HG02798 (cell line): ENCODE results near the gene NAA11.
A peak's percentile ranks its signal among the peaks of the same experiment; 100 is the strongest.

ENCODE experiments used
- ATAC-seq: cut with Tn5 transposase; IDR thresholded peaks from one replicate; pipeline ENCODE4 v1.9.1; 2021; ENCODE audit warnings: mild to moderate bottlenecking; ENCODE audit not compliant: unreplicated experiment, poor library complexity

Gene NAA11

DNA sequence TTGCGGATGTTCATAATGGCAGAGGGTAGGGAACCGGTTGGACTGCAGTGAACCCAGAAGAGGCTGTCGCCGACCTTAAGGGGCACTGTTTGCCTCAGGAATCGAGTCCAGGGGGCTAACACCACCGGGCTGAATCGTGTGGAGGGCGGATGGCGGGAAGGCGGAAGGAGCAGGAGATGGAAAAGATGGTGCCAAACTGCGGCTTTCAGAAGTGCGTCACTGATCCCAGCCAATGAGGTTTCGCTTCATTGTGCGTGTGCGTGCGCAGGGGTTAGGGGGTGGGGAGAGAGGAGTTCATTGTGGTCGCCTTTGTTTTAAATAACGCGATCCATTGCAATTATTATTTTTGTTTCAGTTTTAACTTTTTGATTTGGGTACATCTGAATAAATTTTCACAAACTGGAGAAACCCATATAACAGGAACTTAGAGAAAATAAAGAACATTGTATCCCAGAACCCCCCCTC lies at the start of gene NAA11:
Gene NAA11, minus strand, starts transcription at position 198 of the 465 bp plus-strand sequence. Its CDS starts 184 bp downstream, at position 14.
- no peak for ATAC-seq

DNA sequence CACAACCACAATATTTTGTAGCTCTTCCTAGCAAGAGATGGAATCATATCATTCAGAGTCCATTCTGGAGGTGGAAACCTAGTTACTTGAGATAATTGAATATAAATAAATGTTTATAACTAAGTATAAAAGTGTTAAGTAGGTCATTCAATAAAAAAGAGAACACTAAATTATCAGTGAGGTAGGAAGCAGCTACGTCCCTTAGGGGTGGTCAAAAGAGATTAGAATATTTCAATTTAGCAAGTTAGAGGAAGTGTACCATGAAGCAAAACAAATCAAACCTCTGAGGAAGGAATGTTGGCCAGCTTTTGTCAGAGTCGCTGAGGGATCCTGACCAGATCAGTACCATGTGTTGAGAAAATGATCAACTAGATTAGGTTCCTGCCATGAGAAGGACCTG lies 44.2 kb upstream of the NAA11 start:
- ATAC-seq, result no peak

DNA sequence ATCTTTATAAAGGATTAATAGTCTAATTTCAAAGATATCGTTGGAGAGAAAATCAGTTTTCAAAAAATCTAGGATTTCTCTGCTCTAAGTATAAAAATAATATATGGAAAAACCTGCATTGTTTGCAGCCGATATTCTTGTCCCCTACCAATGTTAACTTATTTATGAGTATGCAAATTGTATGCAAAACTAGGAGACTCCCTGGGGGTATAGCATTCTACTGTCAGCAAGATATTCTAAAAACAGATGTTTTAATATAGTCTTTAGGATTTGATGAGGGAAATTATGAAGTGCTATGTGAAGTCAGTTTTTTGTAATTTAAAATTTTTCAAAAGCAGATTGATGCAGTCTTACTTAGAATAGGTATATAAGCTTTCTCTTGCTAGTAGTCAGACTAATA lies 41.2 kb upstream of the NAA11 start:
- ATAC-seq, result no peak

DNA sequence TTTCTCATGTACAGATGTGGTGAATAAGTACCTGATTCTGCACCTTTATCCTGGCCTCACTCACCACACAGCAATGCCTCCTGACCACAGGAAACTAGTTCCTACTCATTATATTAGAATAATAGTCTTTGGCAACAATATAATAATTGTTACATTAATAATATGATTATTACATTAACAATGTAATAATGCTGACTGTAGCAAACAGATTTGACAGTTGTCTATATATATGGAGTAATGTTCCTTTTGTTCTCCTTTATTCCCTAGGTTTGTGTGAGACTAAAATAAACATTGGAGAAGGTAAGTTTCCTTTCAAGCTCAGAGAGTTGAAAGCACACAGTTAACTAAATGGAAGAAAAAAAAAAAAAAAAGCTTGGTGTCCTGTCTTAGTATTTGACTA lies 40.6 kb upstream of the NAA11 start:
- no peak for ATAC-seq

DNA sequence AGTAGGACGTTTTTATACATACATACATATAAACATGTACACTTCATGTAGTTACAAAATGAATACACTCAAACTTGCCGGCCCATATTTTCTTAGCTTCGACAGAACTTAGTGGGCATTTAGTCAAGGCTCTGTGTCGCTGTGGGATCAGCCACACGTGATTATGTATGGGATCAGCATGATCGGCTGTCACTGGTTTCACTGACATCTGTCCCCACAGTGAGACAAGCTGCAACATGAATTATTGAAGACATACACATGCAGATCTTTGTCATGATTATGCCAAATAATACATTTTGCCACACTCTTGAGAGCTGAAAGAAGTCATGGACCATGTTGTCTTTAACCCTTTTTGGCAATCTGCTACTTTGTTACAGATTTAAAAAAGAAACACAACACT lies 38.2 kb upstream of the NAA11 start:
- ATAC-seq, result no peak

DNA sequence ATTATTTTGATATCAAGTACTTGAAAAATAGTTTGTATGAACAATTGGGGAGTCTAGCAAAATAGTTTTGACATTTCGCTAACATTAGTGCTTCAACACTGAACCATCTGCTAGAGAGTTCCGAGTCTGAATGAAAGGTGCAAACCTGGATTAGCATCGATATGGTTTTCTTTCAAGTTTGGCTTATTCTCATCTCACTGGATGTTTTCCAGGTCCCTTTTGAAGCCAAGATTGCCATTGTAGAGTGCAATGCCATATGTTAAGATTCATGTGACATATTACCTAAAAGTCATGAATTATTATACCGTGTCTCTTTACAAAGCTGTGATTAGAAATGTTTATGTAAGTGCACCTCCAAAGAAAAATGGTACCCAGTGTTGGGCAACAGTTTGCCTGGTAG lies 36.8 kb upstream of the NAA11 start:
- ATAC-seq, result no peak

DNA sequence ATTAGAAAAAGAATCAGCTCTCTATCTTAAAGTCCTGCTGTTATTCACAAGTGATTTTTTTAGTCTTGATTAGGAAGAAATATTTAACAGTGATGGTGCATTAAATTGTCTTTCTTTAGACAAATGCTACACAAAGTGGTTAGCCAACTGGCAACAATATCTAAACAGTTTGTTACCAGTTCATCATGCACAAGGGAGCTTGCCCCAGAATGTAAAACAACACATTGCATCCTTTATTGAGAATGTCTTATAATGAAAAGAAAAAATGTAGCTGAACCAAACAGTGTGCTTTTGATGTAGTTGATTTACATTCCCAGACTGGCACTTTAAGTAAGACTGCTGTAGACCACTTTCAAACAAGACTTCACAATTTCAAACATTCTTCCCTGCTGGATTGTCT lies 34.1 kb upstream of the NAA11 start:
- ATAC-seq, result no peak

DNA sequence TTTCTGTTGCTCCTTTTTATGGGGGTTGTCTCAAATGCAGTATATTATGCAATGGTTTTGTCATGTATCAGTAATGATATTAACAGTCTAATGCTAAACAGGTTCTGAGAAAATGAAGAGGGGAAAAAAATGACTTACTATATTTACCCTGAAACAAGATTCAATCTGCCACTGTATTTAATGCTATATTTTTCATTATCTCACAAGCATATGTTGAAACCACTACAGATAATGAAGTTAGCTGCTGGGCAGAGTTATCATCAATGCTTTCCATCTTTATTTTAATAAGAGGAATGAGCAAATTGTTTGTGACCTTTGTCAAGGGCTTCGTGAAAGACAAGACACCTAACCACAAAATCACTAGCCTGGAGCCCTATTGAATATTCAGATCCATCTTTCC lies 32.6 kb upstream of the NAA11 start:
- no peak for ATAC-seq

DNA sequence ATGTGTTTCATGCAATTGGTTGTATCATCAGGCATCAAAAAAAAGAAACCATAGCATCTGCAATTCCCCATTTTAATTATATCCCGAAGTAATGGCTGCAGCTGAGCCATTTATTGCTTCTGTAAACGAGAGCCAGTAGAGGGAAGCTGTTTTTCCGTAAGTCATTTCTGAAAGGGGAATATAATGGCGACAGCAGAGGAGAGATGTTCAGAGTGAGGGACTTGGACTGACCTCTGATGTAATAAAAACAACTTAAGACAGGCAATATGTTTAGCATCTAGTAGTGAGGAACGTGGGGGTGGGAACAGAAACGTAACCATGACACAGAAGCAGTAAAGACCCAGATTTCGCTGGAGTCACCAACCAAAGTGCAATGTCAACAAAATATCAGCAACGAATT lies 31.5 kb upstream of the NAA11 start:
- ATAC-seq, result no peak

DNA sequence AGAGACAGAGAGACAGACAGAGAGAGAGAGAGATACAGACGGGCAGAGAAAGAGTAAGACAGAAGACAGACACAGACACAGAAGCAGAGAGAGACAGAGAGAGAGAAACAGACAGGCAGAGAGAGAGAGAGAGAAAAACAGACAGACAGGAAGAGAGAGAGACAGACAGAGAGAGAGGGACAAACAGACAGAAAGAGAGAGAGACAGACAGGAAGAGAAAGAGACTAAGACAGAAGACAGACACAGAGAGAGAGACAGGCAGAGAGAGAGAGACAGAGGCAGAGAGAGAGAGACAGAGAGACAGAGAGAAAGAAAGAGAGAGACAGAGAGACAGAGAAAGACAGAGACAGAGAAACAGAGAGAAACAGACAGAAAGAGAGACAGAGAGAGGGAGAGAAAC lies 27.2 kb upstream of the NAA11 start:
- ATAC-seq, result no peak

DNA sequence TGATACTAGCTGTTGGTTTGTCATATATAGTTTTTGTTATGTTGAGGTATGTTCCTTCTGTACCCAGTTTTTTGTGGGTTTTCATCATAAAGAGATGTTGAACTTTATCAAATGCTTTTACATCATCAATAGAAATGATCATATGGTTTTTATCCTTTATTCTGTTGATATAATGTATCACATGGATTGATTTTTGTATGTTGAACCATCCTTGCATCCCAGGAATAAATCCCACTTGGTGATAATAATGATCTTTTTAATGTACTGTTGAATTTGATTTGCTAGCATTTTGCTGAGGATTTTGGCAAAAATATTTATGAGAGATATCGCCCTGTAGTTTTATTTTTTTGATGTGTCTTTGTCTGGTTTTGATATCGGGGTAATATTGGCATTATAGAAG lies 22.5 kb upstream of the NAA11 start:
- no peak for ATAC-seq

DNA sequence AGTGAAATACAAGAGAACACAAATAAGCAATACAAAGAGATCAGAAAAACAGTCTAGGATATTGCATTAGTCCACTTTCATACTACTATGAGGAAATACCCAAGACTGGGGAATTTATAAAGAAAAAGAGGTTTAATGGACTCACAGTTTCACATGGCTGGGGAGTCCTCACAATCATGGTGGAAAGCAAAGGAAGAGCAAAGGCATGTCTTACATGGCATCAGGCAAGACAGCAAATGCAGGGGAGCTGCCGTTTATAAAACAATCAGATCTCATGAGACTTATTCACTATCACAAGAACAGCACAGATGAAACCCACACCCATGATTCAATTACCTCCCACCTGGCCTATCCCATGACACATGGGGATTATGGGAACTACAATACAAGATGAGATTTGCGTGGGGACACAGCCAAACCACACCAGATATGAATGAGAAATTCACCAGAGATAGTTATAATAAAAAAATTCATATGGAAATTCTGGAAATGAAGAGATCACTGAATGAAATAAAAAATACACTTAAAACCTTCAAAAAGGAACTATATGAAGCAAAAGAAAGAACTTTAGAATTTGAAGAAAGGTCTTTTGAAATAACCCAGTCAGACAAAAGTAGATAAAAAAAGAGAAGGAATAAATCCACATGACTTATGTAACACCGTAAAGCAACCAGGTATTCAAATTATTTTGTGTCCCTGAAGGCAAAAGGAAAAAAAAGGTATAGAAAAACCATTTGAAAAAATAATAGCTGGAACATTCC lies 16.2 kb upstream of the NAA11 start:
- ATAC-seq, result no peak

DNA sequence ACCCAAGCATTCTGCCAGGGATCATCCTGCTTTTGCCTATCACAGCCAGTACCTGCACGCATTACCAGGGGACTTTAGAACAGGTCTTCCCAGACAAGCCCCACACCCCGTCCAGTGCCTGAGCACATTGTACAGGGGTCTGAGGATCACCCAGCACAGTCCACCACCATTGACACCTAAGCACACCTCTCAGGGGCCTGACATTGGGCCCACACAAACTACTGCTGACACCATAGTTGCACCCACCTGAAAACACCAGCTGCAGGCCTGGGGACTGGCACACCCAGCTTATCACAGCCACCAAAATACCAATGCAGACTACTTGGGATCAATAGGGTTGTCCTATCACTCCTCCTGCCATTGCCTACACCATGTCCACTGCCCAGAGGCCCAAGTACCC lies 14.7 kb upstream of the NAA11 start:
- no peak for ATAC-seq

DNA sequence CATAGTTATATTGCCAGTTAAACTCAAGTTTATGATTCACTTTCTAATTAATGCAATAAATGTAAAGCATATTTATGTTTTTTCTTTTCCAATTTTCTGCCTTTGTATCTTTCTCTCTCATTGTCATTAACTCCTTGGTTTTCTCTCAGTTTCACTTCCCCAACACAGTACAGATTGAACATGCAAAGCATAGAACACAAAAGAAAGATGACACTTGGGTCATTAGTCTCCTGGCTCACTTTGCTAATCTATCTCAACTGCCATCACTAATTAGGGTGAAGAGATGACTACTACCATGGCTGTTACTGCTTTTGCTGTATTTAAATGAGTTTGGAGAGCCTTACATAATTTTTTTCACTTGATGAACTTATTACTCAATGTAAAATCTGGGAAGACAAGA lies 12.3 kb upstream of the NAA11 start:
- ATAC-seq, result peak; percentile 69

DNA sequence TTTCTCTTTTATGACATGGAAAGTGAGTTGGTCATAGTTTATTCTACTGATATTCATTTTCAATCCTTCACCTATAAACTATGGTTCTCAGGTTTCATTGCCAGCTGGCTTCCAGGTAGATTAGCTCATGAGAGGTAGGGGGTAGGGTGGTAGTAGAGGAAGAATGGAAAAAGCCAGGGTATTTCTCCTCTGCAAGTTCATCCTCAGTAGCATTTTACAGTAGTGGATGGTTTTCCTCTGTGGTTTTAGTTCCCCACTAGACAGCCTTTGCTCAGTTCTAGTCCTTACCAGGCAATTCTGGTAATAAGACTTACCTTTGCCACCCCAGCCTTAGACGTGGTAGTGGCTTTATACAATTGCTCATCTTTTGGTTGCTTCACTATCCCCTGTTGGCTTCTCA lies 8.9 kb upstream of the NAA11 start:
- no peak for ATAC-seq

DNA sequence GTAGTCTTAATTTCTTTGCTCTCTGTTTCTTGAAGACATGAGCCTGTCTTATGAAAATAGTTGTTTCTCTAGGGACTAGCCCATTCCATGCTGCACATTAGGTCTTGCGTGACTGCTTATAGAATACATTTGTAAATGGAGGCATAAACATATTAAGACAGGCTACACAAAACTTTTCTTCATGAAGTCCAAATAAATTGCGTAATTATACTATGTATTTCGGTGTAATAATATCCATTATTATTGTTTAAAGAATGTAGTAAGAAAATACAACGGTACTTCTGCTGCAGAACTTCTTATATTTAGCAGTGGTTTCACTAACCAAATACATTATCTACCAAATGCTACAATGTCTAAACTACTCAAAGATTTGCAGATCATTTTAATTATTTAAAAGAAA lies 8.5 kb upstream of the NAA11 start:
- no peak for ATAC-seq

DNA sequence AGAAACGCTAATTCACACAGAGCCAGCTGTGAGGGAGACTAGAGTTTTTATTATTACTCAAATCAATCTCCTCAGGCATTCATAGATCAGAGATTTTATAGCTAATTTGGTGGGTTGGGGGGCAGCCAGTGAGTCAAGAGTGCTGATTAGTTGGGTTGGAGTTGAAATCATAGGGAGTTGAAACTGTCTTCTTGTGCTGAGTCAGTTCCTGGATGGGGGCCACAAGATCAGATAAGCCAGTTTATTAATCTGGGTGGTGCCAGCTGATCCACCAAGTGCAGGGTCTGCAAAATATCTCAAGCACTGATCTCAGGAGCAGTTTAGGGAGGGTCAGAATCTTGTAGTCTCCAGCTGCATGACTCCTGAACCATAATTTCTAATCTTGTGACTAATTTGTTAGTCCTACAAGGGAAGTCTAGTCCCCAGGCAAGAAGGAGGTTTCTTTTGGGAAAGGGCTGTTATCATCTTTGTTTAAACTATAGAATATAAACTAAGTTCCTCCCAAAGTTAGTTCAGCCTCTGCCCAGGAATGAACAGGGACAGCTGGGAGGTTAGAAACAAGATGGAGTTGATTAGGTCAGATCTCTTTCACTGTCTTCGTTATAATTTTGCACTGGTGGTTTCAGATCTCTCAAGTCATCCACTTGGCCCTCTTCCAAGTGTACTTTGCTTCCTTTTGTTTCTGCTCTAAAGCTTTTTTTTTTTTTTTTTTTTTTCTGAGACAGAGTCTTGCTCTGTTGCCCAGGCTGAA lies 5.4 kb upstream of the NAA11 start:
- ATAC-seq, result no peak

DNA sequence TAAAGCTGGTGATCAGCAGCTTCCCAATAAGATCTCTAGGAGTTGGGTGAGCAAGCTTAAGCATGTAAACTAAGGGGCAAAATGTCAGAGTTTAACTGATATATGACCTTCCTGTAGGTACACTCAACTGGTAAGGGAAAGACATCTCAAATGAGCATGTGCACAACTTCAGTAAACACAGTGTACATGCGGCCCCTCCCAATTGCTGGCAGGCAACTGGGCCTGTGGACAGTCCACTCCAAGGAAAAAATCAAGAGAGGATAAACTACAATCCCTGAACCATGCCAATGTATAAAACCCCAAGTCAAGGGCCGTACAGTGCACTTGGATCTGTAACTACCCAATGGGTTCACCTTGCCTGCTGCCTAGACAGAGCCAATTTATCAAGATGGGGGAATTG lies 4.9 kb upstream of the NAA11 start:
- no peak for ATAC-seq

DNA sequence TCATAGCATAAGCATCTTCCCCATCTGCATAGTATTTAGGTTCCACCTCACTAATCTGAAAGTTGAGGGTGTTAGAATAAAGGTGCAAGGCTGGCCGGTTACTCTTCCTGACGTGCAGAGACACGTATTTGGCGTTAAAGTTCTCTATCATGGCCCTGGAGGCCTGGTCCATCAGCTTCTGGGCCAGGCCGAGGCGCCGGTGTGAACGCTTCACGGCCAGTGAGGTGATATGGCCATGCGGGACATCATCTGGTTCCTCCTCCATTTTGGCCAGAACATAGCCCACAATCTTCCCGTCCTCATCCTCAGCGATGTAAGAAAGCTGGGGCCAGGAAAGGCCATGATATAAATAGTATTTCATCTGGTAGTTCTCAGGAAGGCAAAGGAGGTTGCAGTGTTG lies 425 bp downstream of the NAA11 start:
- no peak for ATAC-seq

DNA sequence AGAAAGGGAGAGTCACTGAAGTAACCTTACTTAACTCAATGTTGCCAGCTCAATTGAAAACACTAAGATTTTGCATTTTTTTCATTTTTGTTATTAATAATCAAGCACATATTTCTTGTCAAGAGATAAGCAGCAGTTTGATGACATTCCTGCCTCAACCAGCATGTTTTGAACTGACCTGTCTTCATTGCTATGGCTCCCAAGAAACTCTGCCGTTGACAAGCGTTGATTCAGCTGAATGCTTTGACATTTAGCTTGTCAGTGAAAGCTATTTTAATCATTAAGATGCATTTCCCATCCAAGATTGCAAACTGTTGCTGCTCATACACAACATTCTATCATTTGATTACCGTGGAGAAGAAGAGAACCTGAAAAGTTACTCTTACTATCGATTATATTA lies 5.9 kb downstream of the NAA11 start:
- ATAC-seq, result no peak

DNA sequence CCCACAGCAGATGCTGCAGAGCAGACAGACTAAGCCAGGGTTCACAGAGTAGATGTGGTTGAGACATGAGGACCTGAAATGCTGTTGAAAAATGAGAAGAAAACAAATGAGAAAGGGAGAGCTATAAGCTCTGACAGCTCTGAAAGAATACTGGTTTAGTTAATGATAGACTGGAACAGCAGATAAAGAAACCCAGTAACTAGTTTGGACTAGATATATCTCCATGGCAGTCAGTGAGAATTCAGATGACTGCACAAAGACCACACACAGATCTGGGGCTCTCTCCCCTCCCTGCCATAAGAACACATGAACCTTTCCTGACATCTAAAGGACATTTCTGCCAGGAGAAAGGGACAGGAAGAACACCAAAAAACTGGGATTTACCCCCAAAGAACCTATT lies 8.2 kb downstream of the NAA11 start:
- no peak for ATAC-seq

DNA sequence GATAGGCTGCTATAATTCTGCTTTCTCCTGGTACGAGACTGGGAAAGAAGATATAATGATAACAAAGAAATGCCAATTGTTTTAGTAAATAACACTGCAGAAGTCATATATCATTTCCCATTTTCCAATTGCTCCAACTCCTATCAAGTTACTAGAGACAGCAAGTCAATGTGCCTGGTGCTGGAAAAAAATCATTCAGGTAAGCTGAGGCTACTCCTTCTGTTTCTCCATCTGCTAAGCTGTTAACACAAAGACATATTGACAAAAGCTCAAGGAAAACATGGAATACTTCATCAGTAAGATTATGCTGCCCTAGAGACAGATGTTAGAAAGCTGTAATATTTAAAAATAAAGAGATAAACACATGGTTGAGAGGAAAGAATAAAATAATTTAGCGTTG lies 10.0 kb downstream of the NAA11 start:
- ATAC-seq, result no peak
